Measurements from ENCODE around the gene NXPH4. TPM values are rescaled to one million over a fixed set of nuclear protein-coding genes. Genes with fewer than 3 reads are reported as not detected.

The NXPH4 gene
- total RNA-seq, 2 experiments from 2014 or later, result 0.81 to 1.1 TPM

DNA sequence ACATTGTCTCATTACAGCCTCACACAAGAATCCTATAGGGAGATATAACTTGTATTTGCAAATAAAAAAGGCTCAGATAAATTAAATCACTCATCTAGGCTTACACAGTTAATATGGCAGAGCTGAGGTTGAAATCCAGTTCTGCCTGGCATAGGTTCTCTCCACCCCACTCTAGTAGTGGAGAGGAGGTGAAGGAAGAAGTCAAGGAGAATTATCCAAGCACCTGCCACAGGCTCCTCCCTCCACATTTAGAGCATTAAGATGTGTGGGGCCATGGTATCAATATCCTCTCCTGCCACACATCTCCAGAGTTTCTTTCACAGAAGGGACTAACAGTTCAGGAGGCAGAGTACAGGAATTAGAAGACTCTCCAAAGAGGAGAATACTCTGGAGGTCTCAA is 56.9 kb downstream of the NXPH4 start:
- ChIA-PET CTCF (interaction anchor here (1.4 to 2.1 kb wide), 5 partner anchors 9 to 179 kb away, joined by 3 to 8 read pairs (median 4); no protein-coding TSS in a partner anchor), POLR2A (no interaction called here)
- DNase-seq, result no peak
- no peaks in the 10 kb centered on the region for H3K9me3 Mint-ChIP-seq
- H3K36me3 Mint-ChIP-seq (ENCODE audit: low read depth), result peaks cover 52% of the 10 kb centered on the region
- H3K27me3 Mint-ChIP-seq, result no peaks in the 10 kb centered on the region
- H3K4me3 Mint-ChIP-seq, result no peak overlapping the region
- no peak overlapping the region for H3K27ac Mint-ChIP-seq
- peaks cover 4% of the 10 kb centered on the region for H3K4me1 Mint-ChIP-seq

Other genes with a start within 250 kb of the NXPH4 start
- gene ZBTB39, start 210.2 kb upstream of the NXPH4 start, total RNA-seq, result 1 to 10 TPM; 7.7 to 7.8 TPM
- not detected for gene TAC3, start 200.3 kb upstream of the NXPH4 start, total RNA-seq
- gene MYO1A, start 166.7 kb upstream of the NXPH4 start, total RNA-seq, result under 1 TPM; 0.28 to 0.65 TPM
- 10 to 100 TPM; 51.7 to 59.2 TPM for gene NEMP1, start 138.0 kb upstream of the NXPH4 start, total RNA-seq
- 1 to 10 TPM; 8.7 to 9.6 TPM for gene NAB2, start 127.7 kb upstream of the NXPH4 start, total RNA-seq
- gene STAT6, start 105.4 kb upstream of the NXPH4 start, total RNA-seq, result 100 to 1,000 TPM; 127 to 128 TPM
- gene LRP1, start 88.3 kb upstream of the NXPH4 start, total RNA-seq, result under 1 TPM; 0.60 to 0.86 TPM
- not detected for gene LRP1-AS, start 69.2 kb upstream of the NXPH4 start, total RNA-seq
- gene SHMT2, start 12.9 kb downstream of the NXPH4 start, total RNA-seq, result 100 to 1,000 TPM; 224 to 244 TPM
- 1 to 10 TPM; 4.1 to 4.5 TPM for gene STAC3, start 34.4 kb downstream of the NXPH4 start, total RNA-seq
- gene R3HDM2, start 214.2 kb downstream of the NXPH4 start, total RNA-seq, result 10 to 100 TPM; 70.2 to 71.5 TPM
- gene INHBC, start 218.0 kb downstream of the NXPH4 start, total RNA-seq, result not detected
- gene INHBE, start 238.5 kb downstream of the NXPH4 start, total RNA-seq, result under 1 TPM in 1 of 2 experiments, not detected in 1; 0.08 TPM
- under 1 TPM; 0.30 to 0.48 TPM for gene GLI1, start 243.0 kb downstream of the NXPH4 start, total RNA-seq

Measured in activated CD4-positive, alpha-beta memory T cell treated with anti-CD3 and anti-CD28 coated beads, Interleukin-2, amount 10 ng/mL, durations not matched to agents 7 days and 5 days (primary cell).